ENCODE measurements around the gene ZPLD1. TPM values are rescaled to one million over a fixed set of nuclear protein-coding genes. Genes with fewer than 3 reads are reported as not detected.
A peak's percentile ranks its signal among the peaks of the same experiment; 100 is the strongest.

The ZPLD1 gene
- total and polyA plus RNA-seq, 2 of the 8 experiments (the other 6 are each of a cell fraction or from before 2014, with no cell fraction given), result not detected

- 82% methylated on average over 1 of the region's 1 CpG; no CpG with 5 or more reads in 1 of the 2 experiments for whole genome bisulfite sequencing, 2 experiments (ENCODE audit: extremely low coverage in 1 of 2, insufficient coverage in 1 of 2, insufficient read length in 1 of 2, insufficient replicate concordance in 2 of 2, low coverage in 1 of 2, low lambda C conversion rate in 2 of 2, missing lambda C conversion rate in 1 of 2)
- Histone ChIP-seq H4K5ac (ENCODE audit: insufficient read length, low read depth, low read length) (no peak overlapping the region), H2AK5ac (ENCODE audit: low read depth, low read length) (no peak overlapping the region), H3K79me2 (ENCODE audit: control insufficient read depth in 1 of 2, insufficient read depth in 2 of 2, low read length in 2 of 2) (no peaks in the 10 kb centered on the region), H3K56ac (replicated peaks; ENCODE audit: insufficient read length, low read depth, low read length) (no peak overlapping the region), H2BK5ac (ENCODE audit: low read depth, low read length) (no peak overlapping the region), H3K4ac (replicated peaks; ENCODE audit: insufficient read length, low read depth, low read length) (no peak overlapping the region), H2BK15ac (ENCODE audit: low read length) (no peak overlapping the region), H4K8ac (ENCODE audit: extremely low read depth, insufficient read depth, low read length) (no peak overlapping the region), H2AFZ (ENCODE audit: low read length) (0 out of 2 replicates have a peak overlapping the region, but pooled peaks have one; percentile 17), H4K91ac (replicated peaks; ENCODE audit: insufficient read length, low read length) (no peak overlapping the region), H3K23me2 (ENCODE audit: low read depth, low read length) (no peaks in the 10 kb centered on the region), H2BK120ac (replicated peaks; ENCODE audit: low read depth, low read length) (no peak overlapping the region), H3K9me3 (ENCODE audit: insufficient read depth in 2 of 2, low read depth in 1 of 2, low read length in 1 of 2) (no peaks in the 10 kb centered on the region), H3K9ac (replicated peaks in 1 of 4; ENCODE audit: extremely low read depth in 1 of 4, low read depth in 3 of 4, low read length in 3 of 4) (no peak overlapping the region), H3K27ac (ENCODE audit: low read depth, low read length) (no peak overlapping the region), H3K79me1 (ENCODE audit: low read depth, low read length) (no peaks in the 10 kb centered on the region), H4K20me1 (replicated peaks in 1 of 2; ENCODE audit: control insufficient read depth in 1 of 2, insufficient read depth in 2 of 2, low read length in 2 of 2) (no peaks in the 10 kb centered on the region), H2BK12ac (ENCODE audit: low read depth, low read length) (no peak overlapping the region), H3K23ac (ENCODE audit: insufficient read length) (no peak overlapping the region), H3K18ac (ENCODE audit: extremely low read depth, low read length) (no peak overlapping the region), H3K36me3 (ENCODE audit: control insufficient read depth in 2 of 4, insufficient read depth in 4 of 4, low read length in 3 of 4) (no peaks in the 10 kb centered on the region), H3K4me1 (replicated peaks in 1 of 4; ENCODE audit: control insufficient read depth in 3 of 4, insufficient read depth in 4 of 4, low read length in 3 of 4) (no peaks in the 10 kb centered on the region), H3K14ac (ENCODE audit: insufficient read length) (no peak overlapping the region), H3K4me3 (ENCODE audit: extremely low read depth in 1 of 4, insufficient read depth in 2 of 4, low read depth in 3 of 4, low read length in 4 of 4) (no peak overlapping the region), H2BK20ac (ENCODE audit: low read length) (no peak overlapping the region), H3K27me3 (replicated peaks in 1 of 4; ENCODE audit: control insufficient read depth in 3 of 4, extremely low read depth in 1 of 4, insufficient read depth in 3 of 4, low read length in 3 of 4) (no peaks in the 10 kb centered on the region), H3K4me2 (ENCODE audit: insufficient read depth in 1 of 2, low read depth in 2 of 2, low read length in 2 of 2) (no peak overlapping the region)
- CTCF ChIA-PET (ENCODE audit: partially characterized antibody), result no interaction called here
- POLR2A ChIA-PET (ENCODE audit: partially characterized antibody), result no interaction called here
- TF ChIP-seq SIN3A (conservative IDR thresholded peaks at IDR 0.05 in 1 of 2, IDR thresholded peaks at IDR 0.05 in 1 of 2; ENCODE audit: low read depth in 1 of 2, low read length in 2 of 2) (no peak), CBX5 (IDR thresholded peaks at IDR 0.05; ENCODE audit: low read depth, low read length) (no peak), SIX5 (IDR thresholded peaks at IDR 0.05; ENCODE audit: low read depth, low read length) (no peak), CHD2 (IDR thresholded peaks at IDR 0.05; ENCODE audit: low read length) (no peak), NANOG (IDR thresholded peaks at IDR 0.05; ENCODE audit: insufficient read depth, low read depth, low read length, poor library complexity, severe bottlenecking) (no peak)
- FAIRE-seq (no peak), DNase-seq (ENCODE audit: low read depth in 1 of 2, low spot score in 2 of 2) (no peak)
Measured at GRCh38 chr3:102451543-102451942, 16.7 kb downstream of the ZPLD1 start.
